NCI-H345 treated with DMSO at 0.1 percent for 48 hours (cell line): ENCODE measurements around the gene NRXN3.
A peak's percentile ranks its signal among the peaks of the same experiment; 100 is the strongest.
"Not testable (repeated sequence)": the region's sequence is repeated elsewhere in the genome, so short reads cannot be mapped to it uniquely, and the experiment has no call there.

Experiments used
- DNase-seq: peaks from one replicate; lab custom pipeline; 2025; ENCODE audit not compliant: unreplicated experiment; lab: John Stamatoyannopoulos, UW

NRXN3 gene

GRCh38 chr14:78401866-78402265 lies 231.7 kb downstream of the NRXN3 start:
- no peak for DNase-seq

GRCh38 chr14:78403278-78403815 lies 233.2 kb downstream of the NRXN3 start:
- no peak for DNase-seq

GRCh38 chr14:78405079-78405856 lies 235.1 kb downstream of the NRXN3 start:
- peak; percentile 7 for DNase-seq

GRCh38 chr14:78412475-78412874 lies 242.3 kb downstream of the NRXN3 start:
- no peak for DNase-seq

GRCh38 chr14:78414172-78414571 lies 244.0 kb downstream of the NRXN3 start:
- DNase-seq, result no peak

GRCh38 chr14:78417532-78417931 lies 247.4 kb downstream of the NRXN3 start:
- no peak for DNase-seq

- no peak for DNase-seq
Measured at GRCh38 chr14:78424311-78424710, 254.1 kb downstream of the NRXN3 start.

GRCh38 chr14:78425330-78425729 lies 255.2 kb downstream of the NRXN3 start:
- DNase-seq, result no peak

- DNase-seq, result no peak
Measured at GRCh38 chr14:78425782-78426181, 255.6 kb downstream of the NRXN3 start.

GRCh38 chr14:78432046-78432445 lies 261.9 kb downstream of the NRXN3 start:
- DNase-seq, result no peak

- DNase-seq, result not testable (repeated sequence)
Measured at GRCh38 chr14:78437448-78437847, 267.3 kb downstream of the NRXN3 start.

- DNase-seq, result no peak
Measured at GRCh38 chr14:78440356-78440894, 270.3 kb downstream of the NRXN3 start.

GRCh38 chr14:78443834-78444233 lies 273.7 kb downstream of the NRXN3 start:
- no peak for DNase-seq

- no peak for DNase-seq
Measured at GRCh38 chr14:78445275-78445674, 275.1 kb downstream of the NRXN3 start.

- no peak for DNase-seq
Measured at GRCh38 chr14:78446807-78447206, 276.6 kb downstream of the NRXN3 start.

- peak; percentile 18 for DNase-seq
Measured at GRCh38 chr14:78448164-78449094, 278.3 kb downstream of the NRXN3 start.

- no peak for DNase-seq
Measured at GRCh38 chr14:78450669-78451318, 280.6 kb downstream of the NRXN3 start.

- DNase-seq, result no peak
Measured at GRCh38 chr14:78451319-78451695, 281.1 kb downstream of the NRXN3 start.

GRCh38 chr14:78455896-78456435 lies 285.8 kb downstream of the NRXN3 start:
- no peak for DNase-seq

- no peak for DNase-seq
Measured at GRCh38 chr14:78469947-78470346, 299.8 kb downstream of the NRXN3 start.
